Neural crest cell (in vitro differentiated cells): ENCODE results near the gene NPAS3. TPM values are rescaled to one million over a fixed set of nuclear protein-coding genes. Genes with fewer than 3 reads are reported as not detected.

Source experiments
- DNase-seq: peaks from one replicate; pipeline ENCODE4 v3.0.0; 2021; ENCODE audit warnings: low read depth, mixed read lengths, low spot score
- H3K27ac Mint-ChIP-seq: one replicate; pipeline ENCODE4 v1.8.0; 2021; ENCODE audit warnings: mild to moderate bottlenecking, mixed read lengths; ENCODE audit not compliant: unreplicated experiment
- H3K27me3 Mint-ChIP-seq: 2 replicates; pipeline ENCODE4 v1.8.0; 2021; ENCODE audit warnings: low read depth, mild to moderate bottlenecking, mixed read lengths
- H3K36me3 Mint-ChIP-seq: 2 replicates; pipeline ENCODE4 v1.8.0; 2021; ENCODE audit warnings: low read depth, mild to moderate bottlenecking, mixed read lengths
- H3K4me1 Mint-ChIP-seq: 2 replicates; pipeline ENCODE4 v1.8.0; 2021; ENCODE audit warnings: mixed read lengths
- H3K4me3 Mint-ChIP-seq: one replicate; pipeline ENCODE4 v1.8.0; 2021; ENCODE audit warnings: mild to moderate bottlenecking, mixed read lengths
- H3K9me3 Mint-ChIP-seq: 2 replicates; pipeline ENCODE4 v1.8.0; 2021; ENCODE audit warnings: mixed read lengths
- total RNA-seq: library from RNA; stranded (reverse); gene quantifications from 2 replicates; pipeline ENCODE4 v1.2.1, GENCODE V29; 2021
- TF ChIP-seq, protein P1 (sequence below): fragments of 200-600 bp; sonication (generic); conservative IDR thresholded peaks from 2 replicates; pipeline ENCODE4 v1.5.0; 2021; ENCODE audit warnings: antibody characterized with exemption, mild to moderate bottlenecking

The NPAS3 gene
- total RNA-seq, 1 donor from 2014 or later = 18.2 TPM

- H3K36me3 Mint-ChIP-seq = no peaks in the 10 kb centered on the region
- peaks cover 19% of the 10 kb centered on the region for H3K4me1 Mint-ChIP-seq
- H3K27ac Mint-ChIP-seq = no peak overlapping the region
- H3K9me3 Mint-ChIP-seq = no peaks in the 10 kb centered on the region
- DNase-seq = no peak
- no peaks in the 10 kb centered on the region for H3K27me3 Mint-ChIP-seq
- TF ChIP-seq, protein P1, sequence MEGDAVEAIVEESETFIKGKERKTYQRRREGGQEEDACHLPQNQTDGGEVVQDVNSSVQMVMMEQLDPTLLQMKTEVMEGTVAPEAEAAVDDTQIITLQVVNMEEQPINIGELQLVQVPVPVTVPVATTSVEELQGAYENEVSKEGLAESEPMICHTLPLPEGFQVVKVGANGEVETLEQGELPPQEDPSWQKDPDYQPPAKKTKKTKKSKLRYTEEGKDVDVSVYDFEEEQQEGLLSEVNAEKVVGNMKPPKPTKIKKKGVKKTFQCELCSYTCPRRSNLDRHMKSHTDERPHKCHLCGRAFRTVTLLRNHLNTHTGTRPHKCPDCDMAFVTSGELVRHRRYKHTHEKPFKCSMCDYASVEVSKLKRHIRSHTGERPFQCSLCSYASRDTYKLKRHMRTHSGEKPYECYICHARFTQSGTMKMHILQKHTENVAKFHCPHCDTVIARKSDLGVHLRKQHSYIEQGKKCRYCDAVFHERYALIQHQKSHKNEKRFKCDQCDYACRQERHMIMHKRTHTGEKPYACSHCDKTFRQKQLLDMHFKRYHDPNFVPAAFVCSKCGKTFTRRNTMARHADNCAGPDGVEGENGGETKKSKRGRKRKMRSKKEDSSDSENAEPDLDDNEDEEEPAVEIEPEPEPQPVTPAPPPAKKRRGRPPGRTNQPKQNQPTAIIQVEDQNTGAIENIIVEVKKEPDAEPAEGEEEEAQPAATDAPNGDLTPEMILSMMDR = no peak
- H3K4me3 Mint-ChIP-seq = no peak overlapping the region
Observed at GRCh38 chr14:33551963-33552362, 613.3 kb downstream of the NPAS3 start.

DNA sequence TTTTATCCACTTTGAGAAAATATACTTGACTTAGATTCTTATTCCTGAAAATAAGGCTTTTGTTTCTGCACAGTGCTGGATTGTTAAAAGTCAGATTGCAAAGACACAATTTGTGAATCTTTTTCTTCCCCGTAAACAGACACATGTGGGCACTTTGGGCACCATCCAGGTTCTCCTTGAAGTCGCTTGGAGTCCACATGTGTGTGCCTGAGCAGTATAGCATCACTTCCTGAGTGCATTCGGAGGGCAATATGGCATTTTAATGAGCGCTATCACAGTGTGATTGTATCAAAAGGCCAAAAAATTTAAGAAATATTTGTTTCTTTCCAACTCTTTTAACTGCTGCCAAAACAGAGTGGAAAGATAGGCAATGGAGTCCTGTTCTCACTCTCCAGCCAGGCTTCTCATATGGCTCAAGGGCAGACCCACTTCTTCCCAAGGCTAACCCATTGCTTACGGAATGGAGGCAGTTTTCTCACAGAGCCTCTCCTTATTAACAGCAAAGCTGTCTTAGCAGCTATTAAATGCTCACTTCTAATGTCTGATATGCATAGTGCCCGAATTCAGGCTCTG lies 615.1 kb downstream of the NPAS3 start:
- H3K4me1 Mint-ChIP-seq = peaks cover 14% of the 10 kb centered on the region
- TF ChIP-seq, protein P1 = no peak
- no peaks in the 10 kb centered on the region for H3K36me3 Mint-ChIP-seq
- no peak for DNase-seq
- H3K9me3 Mint-ChIP-seq = no peaks in the 10 kb centered on the region
- no peak overlapping the region for H3K27ac Mint-ChIP-seq
- H3K27me3 Mint-ChIP-seq = no peaks in the 10 kb centered on the region
- no peak overlapping the region for H3K4me3 Mint-ChIP-seq

GRCh38 chr14:33554988-33555387 lies 616.3 kb downstream of the NPAS3 start:
- Mint-ChIP-seq H3K27ac (no peak overlapping the region), H3K4me3 (no peak overlapping the region), H3K4me1 (peaks cover 7% of the 10 kb centered on the region), H3K36me3 (no peaks in the 10 kb centered on the region), H3K27me3 (no peaks in the 10 kb centered on the region), H3K9me3 (no peaks in the 10 kb centered on the region)
- TF ChIP-seq, protein P1 = no peak
- no peak for DNase-seq

GRCh38 chr14:33555710-33556350 lies 617.2 kb downstream of the NPAS3 start:
- no peak for DNase-seq
- Mint-ChIP-seq H3K4me1 (peaks cover 10% of the 10 kb centered on the region), H3K9me3 (no peaks in the 10 kb centered on the region), H3K27me3 (no peaks in the 10 kb centered on the region), H3K36me3 (no peaks in the 10 kb centered on the region), H3K27ac (no peak overlapping the region), H3K4me3 (no peak overlapping the region)
- TF ChIP-seq, protein P1 = no peak

DNA sequence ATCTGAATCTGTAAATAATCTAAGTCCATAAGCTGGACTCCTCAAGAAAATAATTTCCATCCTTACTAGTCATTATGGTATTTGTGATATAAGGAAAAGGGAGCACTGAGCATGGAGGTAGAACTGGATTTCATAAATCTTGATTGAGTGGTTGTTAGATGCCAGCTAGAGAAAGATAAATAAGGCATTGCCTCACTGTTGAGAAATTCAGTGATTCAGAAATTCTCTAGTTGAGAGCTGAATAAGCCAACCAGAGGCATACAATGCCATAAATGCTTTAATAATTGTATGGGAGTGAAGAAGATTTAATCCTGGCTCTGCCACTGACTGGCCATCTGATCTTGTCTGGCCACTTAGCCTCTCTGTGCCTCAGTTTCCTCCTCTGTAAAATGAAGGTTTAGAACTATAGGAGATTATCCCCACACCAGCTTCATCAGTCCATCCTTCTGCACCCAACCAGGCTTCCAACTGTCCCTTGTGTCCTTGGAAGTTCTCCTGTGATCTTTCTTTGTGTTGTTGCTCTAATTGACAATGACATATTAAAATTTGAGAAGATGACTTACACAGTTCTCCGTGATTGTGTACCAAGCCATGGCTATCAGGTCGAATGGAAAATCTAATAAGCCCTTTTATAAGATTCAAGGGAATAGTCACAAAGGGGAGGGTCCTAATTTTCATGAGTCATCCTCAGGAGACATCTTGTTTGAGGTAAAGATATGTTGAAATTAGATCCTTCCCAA lies 617.9 kb downstream of the NPAS3 start:
- Mint-ChIP-seq H3K4me1 (peaks cover 10% of the 10 kb centered on the region), H3K27ac (peak overlapping the region; percentile 82), H3K27me3 (no peaks in the 10 kb centered on the region), H3K36me3 (no peaks in the 10 kb centered on the region), H3K4me3 (no peak overlapping the region), H3K9me3 (no peaks in the 10 kb centered on the region)
- TF ChIP-seq, protein P1 = no peak
- DNase-seq = no peak
